Measurements from ENCODE around the gene DMWD.

The DMWD gene

GRCh38 chr19:45767410-45767880, 25.2 kb downstream of the DMWD start:
- peak overlapping the region; percentile 65 to 78 for H3K4me3 Mint-ChIP-seq
- H3K36me3 Mint-ChIP-seq, result peaks cover 4 to 10% of the 10 kb centered on the region in 2 donors
- no peak for DNase-seq

GRCh38 chr19:45766869-45767346, 25.7 kb downstream of the DMWD start:
- ATAC-seq (replicated peaks) (no peak), DNase-seq (no peak)
- Mint-ChIP-seq H3K9me3 (no peaks in the 10 kb centered on the region), H3K36me3 (peaks cover 4 to 10% of the 10 kb centered on the region in 2 donors), H3K27me3 (peaks cover 29 to 36% of the 10 kb centered on the region in 2 donors), H3K4me1 (peaks cover 20 to 38% of the 10 kb centered on the region in 2 donors), H3K4me3 (peak overlapping the region; percentile 65 to 72), H3K27ac (peak overlapping the region; percentile 42)

More at GRCh38 chr19:45767410-45767880, 25.2 kb downstream of the DMWD start:
- no peak for ATAC-seq (replicated peaks)
- Mint-ChIP-seq H3K27ac (peak overlapping the region; percentile 42), H3K9me3 (no peaks in the 10 kb centered on the region), H3K4me1 (peaks cover 22 to 43% of the 10 kb centered on the region in 2 donors), H3K27me3 (peaks cover 25 to 31% of the 10 kb centered on the region in 2 donors)

- Mint-ChIP-seq H3K27me3 (peaks cover 32 to 41% of the 10 kb centered on the region in 2 donors), H3K4me3 (no peak overlapping the region), H3K36me3 (peaks cover 4 to 10% of the 10 kb centered on the region in 2 donors), H3K27ac (no peak overlapping the region), H3K9me3 (no peaks in the 10 kb centered on the region), H3K4me1 (peaks cover 20 to 38% of the 10 kb centered on the region in 2 donors)
- DNase-seq (no peak), ATAC-seq (replicated peaks) (no peak)
Observed at GRCh38 chr19:45766296-45766868, 26.3 kb downstream of the DMWD start.

- peaks cover 15 to 32% of the 10 kb centered on the region in 2 donors for H3K4me1 Mint-ChIP-seq
- peaks cover 0 to 5% of the 10 kb centered on the region in 2 donors for H3K36me3 Mint-ChIP-seq
- H3K4me3 Mint-ChIP-seq, result no peak overlapping the region
- no peak for ATAC-seq (replicated peaks)
- H3K27ac Mint-ChIP-seq, result no peak overlapping the region
- DNase-seq, result no peak
- H3K27me3 Mint-ChIP-seq, result peaks cover 32 to 42% of the 10 kb centered on the region in 2 donors
- H3K9me3 Mint-ChIP-seq, result no peaks in the 10 kb centered on the region
Observed at GRCh38 chr19:45765702-45766295, 26.8 kb downstream of the DMWD start.

- Mint-ChIP-seq H3K4me3 (no peak overlapping the region), H3K36me3 (peaks cover 0 to 2% of the 10 kb centered on the region in 2 donors), H3K27ac (peak overlapping the region; percentile 56), H3K27me3 (peaks cover 32 to 42% of the 10 kb centered on the region in 2 donors), H3K9me3 (no peaks in the 10 kb centered on the region), H3K4me1 (peaks cover 10 to 25% of the 10 kb centered on the region in 2 donors)
- ATAC-seq (replicated peaks) (no peak), DNase-seq (no peak)
Observed at GRCh38 chr19:45764945-45765701, 27.5 kb downstream of the DMWD start.

- H3K4me1 Mint-ChIP-seq, result peaks cover 8 to 19% of the 10 kb centered on the region in 2 donors
- no peak for ATAC-seq (replicated peaks)
- H3K27me3 Mint-ChIP-seq, result peaks cover 34 to 44% of the 10 kb centered on the region in 2 donors
- no peak overlapping the region for H3K4me3 Mint-ChIP-seq
- H3K36me3 Mint-ChIP-seq, result peaks cover 0 to 2% of the 10 kb centered on the region in 2 donors
- DNase-seq, result no peak
- H3K9me3 Mint-ChIP-seq, result no peaks in the 10 kb centered on the region
- peak overlapping the region; percentile 56 for H3K27ac Mint-ChIP-seq
Observed at GRCh38 chr19:45764475-45764874, 28.2 kb downstream of the DMWD start.

GRCh38 chr19:45763691-45764294, 28.9 kb downstream of the DMWD start:
- ATAC-seq (replicated peaks) (no peak), DNase-seq (no peak)
- no peaks in the 10 kb centered on the region for H3K9me3 Mint-ChIP-seq
- no peak overlapping the region for H3K4me3 Mint-ChIP-seq
- peaks cover 39 to 50% of the 10 kb centered on the region in 2 donors for H3K27me3 Mint-ChIP-seq
- peaks cover 0 to under 1% of the 10 kb centered on the region in 2 donors for H3K36me3 Mint-ChIP-seq
- no peak overlapping the region for H3K27ac Mint-ChIP-seq
- peaks cover 5 to 13% of the 10 kb centered on the region in 2 donors for H3K4me1 Mint-ChIP-seq

- peaks cover 39 to 56% of the 10 kb centered on the region in 2 donors for H3K27me3 Mint-ChIP-seq
- no peak for ATAC-seq (replicated peaks)
Observed at GRCh38 chr19:45762870-45763631, 29.6 kb downstream of the DMWD start.

GRCh38 chr19:45761714-45762113, 30.9 kb downstream of the DMWD start:
- DNase-seq (no peak), ATAC-seq (replicated peaks) (no peak)
- H3K4me1 Mint-ChIP-seq, result peaks cover 0 to 2% of the 10 kb centered on the region in 2 donors
- no peak overlapping the region for H3K27ac Mint-ChIP-seq
- H3K4me3 Mint-ChIP-seq, result no peak overlapping the region
- H3K9me3 Mint-ChIP-seq, result no peaks in the 10 kb centered on the region
- H3K27me3 Mint-ChIP-seq, result peaks cover 35 to 50% of the 10 kb centered on the region in 2 donors
- no peaks in the 10 kb centered on the region for H3K36me3 Mint-ChIP-seq

More at GRCh38 chr19:45762870-45763631, 29.6 kb downstream of the DMWD start:
- H3K4me1 Mint-ChIP-seq, result peaks cover 5 to 11% of the 10 kb centered on the region in 2 donors
- no peaks in the 10 kb centered on the region for H3K36me3 Mint-ChIP-seq
- H3K9me3 Mint-ChIP-seq, result no peaks in the 10 kb centered on the region
- H3K27ac Mint-ChIP-seq, result no peak overlapping the region
- H3K4me3 Mint-ChIP-seq, result no peak overlapping the region
- DNase-seq, result no peak

- Mint-ChIP-seq H3K4me1 (no peaks in the 10 kb centered on the region), H3K27me3 (peaks cover 20 to 31% of the 10 kb centered on the region in 2 donors), H3K36me3 (no peaks in the 10 kb centered on the region), H3K27ac (no peak overlapping the region), H3K4me3 (no peak overlapping the region), H3K9me3 (no peaks in the 10 kb centered on the region)
- ATAC-seq (replicated peaks) (no peak), DNase-seq (no peak)
Observed at GRCh38 chr19:45758921-45759320, 33.7 kb downstream of the DMWD start.

- Mint-ChIP-seq H3K4me3 (no peak overlapping the region), H3K27ac (no peak overlapping the region), H3K9me3 (no peaks in the 10 kb centered on the region), H3K4me1 (no peaks in the 10 kb centered on the region), H3K36me3 (no peaks in the 10 kb centered on the region), H3K27me3 (peaks cover 20 to 37% of the 10 kb centered on the region in 2 donors)
- no peak for DNase-seq
- no peak for ATAC-seq (replicated peaks)
Observed at GRCh38 chr19:45757695-45758094, 35.0 kb downstream of the DMWD start.

GRCh38 chr19:45754323-45754722, 38.3 kb downstream of the DMWD start:
- Mint-ChIP-seq H3K9me3 (no peaks in the 10 kb centered on the region), H3K4me1 (no peaks in the 10 kb centered on the region), H3K4me3 (no peak overlapping the region), H3K27me3 (peaks cover 9 to 22% of the 10 kb centered on the region in 2 donors), H3K27ac (no peak overlapping the region), H3K36me3 (no peaks in the 10 kb centered on the region)
- DNase-seq, result no peak
- ATAC-seq (replicated peaks), result no peak

- Mint-ChIP-seq H3K27ac (no peak overlapping the region), H3K4me3 (no peak overlapping the region), H3K36me3 (no peaks in the 10 kb centered on the region), H3K9me3 (no peaks in the 10 kb centered on the region), H3K4me1 (no peaks in the 10 kb centered on the region), H3K27me3 (peaks cover 6 to 14% of the 10 kb centered on the region in 2 donors)
- ATAC-seq (replicated peaks) (no peak), DNase-seq (no peak)
Observed at GRCh38 chr19:45753548-45753947, 39.1 kb downstream of the DMWD start.
